HG03095 (cell line): ENCODE data around the gene CYP2C18.
"Not testable (repeated sequence)": the region's sequence is repeated elsewhere in the genome, so short reads cannot be mapped to it uniquely, and the experiment has no call there.

Source experiments
- ATAC-seq: cut with Tn5 transposase; IDR thresholded peaks from one replicate; pipeline ENCODE4 v1.9.1; 2021; ENCODE audit warnings: moderate library complexity; ENCODE audit not compliant: unreplicated experiment

CYP2C18 gene

GRCh38 chr10:94738588-94738987 lies 55.1 kb downstream of the CYP2C18 start:
- no peak for ATAC-seq

DNA sequence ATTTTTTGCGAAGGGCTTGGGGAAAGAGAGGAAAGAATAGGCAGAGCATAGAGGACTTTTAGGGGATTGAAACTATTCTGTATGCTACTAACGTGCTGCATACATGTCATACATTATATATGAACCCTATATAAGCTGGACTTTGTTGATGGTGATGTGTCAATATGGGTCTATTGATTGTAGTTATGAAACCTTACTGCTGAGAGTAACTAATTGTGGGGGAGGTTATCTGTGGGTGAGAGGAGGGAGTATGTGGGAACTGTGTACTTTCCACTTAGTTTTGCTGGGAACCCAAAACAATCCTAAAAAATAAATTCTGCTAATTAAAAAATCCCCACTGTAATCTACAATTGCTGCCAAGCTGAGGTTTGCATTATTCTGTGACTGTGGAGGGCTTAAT lies 63.6 kb downstream of the CYP2C18 start:
- ATAC-seq: no peak

- no peak for ATAC-seq
Observed at GRCh38 chr10:94747838-94748237, 64.3 kb downstream of the CYP2C18 start.

GRCh38 chr10:94757916-94758315 lies 74.4 kb downstream of the CYP2C18 start:
- ATAC-seq: no peak

GRCh38 chr10:94760586-94761178 lies 77.2 kb downstream of the CYP2C18 start:
- ATAC-seq: no peak

DNA sequence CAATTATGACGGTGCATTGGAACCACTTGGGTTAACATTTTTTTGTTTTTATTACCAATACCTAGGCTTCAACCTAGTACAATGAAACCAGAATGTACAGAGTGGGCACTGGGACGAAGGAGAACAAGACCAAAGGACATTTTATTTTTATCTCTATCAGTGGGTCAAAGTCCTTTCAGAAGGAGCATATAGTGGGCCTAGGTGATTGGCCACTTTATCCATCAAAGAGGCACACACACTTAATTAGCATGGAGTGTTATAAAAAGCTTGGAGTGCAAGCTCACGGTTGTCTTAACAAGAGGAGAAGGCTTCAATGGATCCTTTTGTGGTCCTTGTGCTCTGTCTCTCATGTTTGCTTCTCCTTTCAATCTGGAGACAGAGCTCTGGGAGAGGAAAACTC lies 78.9 kb downstream of the CYP2C18 start, which contains the start of gene CYP2C19:
TSS of gene CYP2C19 (plus strand) at position 289 of the 400 bp plus-strand sequence. CDS start at position 314, 25 bp downstream.
- no peak for ATAC-seq

GRCh38 chr10:94775425-94775824 lies 91.9 kb downstream of the CYP2C18 start:
- not testable (repeated sequence) for ATAC-seq

- ATAC-seq: no peak
Observed at GRCh38 chr10:94777886-94778458, 94.4 kb downstream of the CYP2C18 start.

DNA sequence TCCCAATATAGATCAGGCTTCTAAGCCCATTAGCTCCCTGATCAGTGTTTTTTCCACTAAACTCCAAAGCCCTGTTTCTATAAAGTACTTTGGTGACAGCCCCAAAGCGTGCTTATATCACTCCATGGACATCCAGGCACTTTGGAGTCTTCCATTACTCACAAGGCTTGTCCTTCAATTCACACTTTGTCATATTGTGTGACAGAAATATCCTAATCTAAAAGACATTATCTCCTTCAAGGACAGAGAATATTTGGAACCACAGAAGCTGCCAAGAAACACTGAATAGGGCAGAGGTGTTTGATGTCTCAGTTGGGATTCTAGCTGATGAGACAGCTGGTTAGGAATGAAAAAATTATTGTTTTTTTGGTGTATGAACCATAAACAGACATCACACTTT lies 97.3 kb downstream of the CYP2C18 start:
- ATAC-seq: no peak

GRCh38 chr10:94784256-94784655 lies 100.7 kb downstream of the CYP2C18 start:
- ATAC-seq: no peak

- ATAC-seq: no peak
Observed at GRCh38 chr10:94785211-94785610, 101.7 kb downstream of the CYP2C18 start.
